ENCODE results near the gene FRMD4A. TPM values are rescaled to one million over a fixed set of nuclear protein-coding genes. Genes with fewer than 3 reads are reported as not detected.

FRMD4A gene
- total RNA-seq, 1 experiment from 2014 or later = 17.1 TPM

DNA sequence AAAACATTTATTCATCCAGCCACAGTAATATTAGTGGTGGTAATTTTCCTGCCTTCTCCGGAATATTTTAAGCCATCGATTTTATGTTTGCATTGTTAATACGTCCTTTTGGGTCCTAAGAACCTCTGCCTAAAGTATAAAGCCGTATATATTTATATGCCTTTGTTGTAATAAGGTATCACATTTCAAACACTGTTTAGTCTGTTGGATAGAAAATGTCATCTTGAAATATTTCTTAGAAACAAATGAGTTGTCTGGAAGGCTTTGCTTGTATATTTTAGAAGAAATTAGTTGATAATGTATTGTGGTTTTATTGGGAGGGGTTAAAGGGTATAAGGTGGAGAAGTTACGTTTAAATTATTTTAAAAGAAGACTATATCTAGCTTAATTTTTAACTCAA is 732.8 kb downstream of the FRMD4A start:
- Histone ChIP-seq H3K27me3 (no peaks in the 10 kb centered on the region), H3K27ac (no peak overlapping the region), H3K4me1 (no peaks in the 10 kb centered on the region), H3K4me3 (no peak overlapping the region), H3K9me3 (replicated peaks) (no peaks in the 10 kb centered on the region), H3K36me3 (peaks cover 15% of the 10 kb centered on the region)
- no peak for DNase-seq

DNA sequence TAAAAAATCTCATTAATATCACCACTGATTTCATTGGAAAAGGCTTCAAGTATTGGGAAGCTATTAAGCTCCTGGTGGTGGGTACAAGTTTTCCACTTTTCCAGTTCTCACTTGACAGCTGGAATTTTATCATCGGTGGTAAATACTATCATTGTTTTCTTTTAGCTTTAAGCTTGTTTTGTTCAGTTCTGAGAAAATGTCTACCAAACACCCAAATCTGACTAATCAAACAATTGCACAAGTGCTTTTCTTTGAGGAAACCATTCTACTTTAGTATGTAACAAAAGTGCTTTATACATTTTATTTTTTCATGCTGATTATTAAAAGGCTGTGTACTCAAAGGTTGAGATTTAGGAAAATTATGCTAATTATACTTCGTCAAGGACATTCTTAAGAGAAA is 736.1 kb downstream of the FRMD4A start:
- Histone ChIP-seq H3K4me3 (no peak overlapping the region), H3K27ac (no peak overlapping the region), H3K36me3 (peaks cover 5% of the 10 kb centered on the region; the same call in 1 of the 2 replicates), H3K4me1 (no peaks in the 10 kb centered on the region), H3K9me3 (replicated peaks) (no peaks in the 10 kb centered on the region), H3K27me3 (no peaks in the 10 kb centered on the region)
- DNase-seq = no peak
